Left ventricle myocardium superior (tissue), 1 donor: ENCODE data around the gene CAMK1G. TPM values are rescaled to one million over a fixed set of nuclear protein-coding genes. Genes with fewer than 3 reads are reported as not detected.
A peak's percentile ranks its signal among the peaks of the same experiment; 100 is the strongest.

ENCODE experiments used
- ATAC-seq: fragments of 200-7000 bp; cut with Tn5 transposase; one replicate; pipeline ENCODE4 v1.9.1; 2020; ENCODE audit warnings: mild to moderate bottlenecking, moderate library complexity
- DNase-seq: peaks from one replicate; pipeline ENCODE4 v3.0.0-alpha.2; 2020
- intact Hi-C: fragments of 100-400 bp; cut with micrococcal nuclease; formaldehyde crosslinking; loops from one replicate; pipeline ENCODE4 v1.11.0; 2022
- long read RNA-seq: library from polyadenylated mRNA; unstranded; transcript quantifications from one replicate; pipeline ENCODE4 v2.0.0, GENCODE V29; 2021
- total RNA-seq: library from RNA; stranded (reverse); fragmentation: NEBNext Ultra II Directional; extraction: Animal tissue kit (Norgen Biotek cat#: 25700); gene quantifications from one replicate; pipeline ENCODE4 v1.2.1, GENCODE V29; 2021
- donor health status: DM: no; HTN: yes; CAD: no; lungs with severe emphysema.

Gene CAMK1G
- total RNA-seq, result not detected
- long read RNA-seq, result 0 reads

DNA sequence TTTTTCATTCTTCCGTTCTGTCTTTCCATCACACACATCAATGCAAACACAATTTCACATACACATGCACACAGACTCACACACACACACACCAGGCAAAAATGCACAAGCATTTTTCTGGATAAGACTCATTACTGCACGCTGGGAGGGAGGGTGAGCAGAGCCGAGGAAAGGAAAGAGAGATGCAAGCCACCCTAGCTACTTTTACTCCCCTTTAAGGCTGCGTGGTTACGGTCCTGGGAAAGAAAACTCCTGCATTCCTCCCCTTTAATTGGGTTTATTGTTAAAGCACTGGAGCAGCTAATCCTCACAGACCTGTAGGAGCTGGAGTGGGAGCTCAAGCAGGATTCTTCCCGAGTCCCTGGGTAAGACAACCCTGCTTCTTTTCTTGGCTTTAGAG, at the start of gene CAMK1G:
Gene CAMK1G, plus strand, starts transcription at position 307 of the 400 bp plus-strand sequence. CDS start 11,270 bp downstream, outside the sequence.
- ATAC-seq (no peak), DNase-seq (no peak)
- intact Hi-C loops, result no loop called here

DNA sequence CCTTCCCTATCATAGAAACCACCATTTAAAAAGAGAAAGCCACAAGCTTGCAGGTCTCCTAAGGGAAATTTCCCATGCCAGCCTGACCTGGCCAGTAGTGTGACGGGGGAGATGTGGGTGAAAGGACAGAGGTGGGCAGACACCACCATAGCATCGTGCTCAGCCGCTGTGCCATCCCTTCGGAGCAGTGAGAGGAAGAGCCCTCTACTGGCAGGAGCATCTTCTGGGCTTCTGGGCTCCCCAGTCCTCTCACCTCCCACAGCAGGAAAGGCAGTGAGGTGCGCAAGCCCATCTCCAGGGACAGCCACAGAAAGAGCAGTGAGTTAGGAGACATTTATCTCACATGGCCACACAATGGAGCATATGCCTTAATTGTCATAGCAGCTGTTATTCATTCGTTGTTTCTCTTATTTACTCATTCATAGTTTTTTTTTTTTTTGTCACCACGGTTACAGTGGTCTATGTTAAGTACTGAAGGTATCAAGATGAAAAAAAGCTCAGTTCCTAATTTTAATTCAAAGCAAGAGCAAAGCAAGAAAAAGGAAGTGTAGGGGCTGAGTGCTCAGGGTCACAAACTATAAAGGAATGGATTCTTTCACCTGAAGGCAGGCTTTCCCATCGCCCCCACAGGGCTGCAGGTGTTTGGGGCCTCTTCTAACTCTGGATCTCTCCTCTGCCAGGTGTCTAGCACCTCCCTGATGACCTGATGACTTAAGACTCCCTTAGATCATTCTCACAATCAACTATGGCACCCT, 48.8 kb upstream of the CAMK1G start:
- intact Hi-C loops, result no loop called here
- ATAC-seq, result no peak
- DNase-seq, result no peak

DNA sequence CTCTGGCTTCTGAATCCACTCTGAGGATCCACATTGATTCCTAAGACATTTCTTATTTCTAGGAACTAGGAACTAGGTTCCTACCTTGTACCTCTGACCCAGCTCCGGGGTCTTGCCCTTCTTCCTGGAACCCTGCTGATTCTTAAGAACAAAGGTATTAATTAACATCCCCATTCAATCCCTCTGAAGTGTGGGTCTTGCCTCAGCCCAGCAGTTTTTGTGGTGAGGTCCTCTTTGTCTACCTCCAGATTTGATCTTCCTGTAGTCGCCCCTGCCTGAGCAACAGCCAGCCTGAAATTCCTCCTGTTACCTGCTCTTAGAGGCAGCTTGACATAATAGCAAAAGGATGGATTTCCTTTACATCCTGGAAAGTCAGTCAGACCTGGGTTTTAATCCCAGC, 46.7 kb upstream of the CAMK1G start:
- DNase-seq, result no peak
- intact Hi-C loops, result no loop called here
- no peak for ATAC-seq

DNA sequence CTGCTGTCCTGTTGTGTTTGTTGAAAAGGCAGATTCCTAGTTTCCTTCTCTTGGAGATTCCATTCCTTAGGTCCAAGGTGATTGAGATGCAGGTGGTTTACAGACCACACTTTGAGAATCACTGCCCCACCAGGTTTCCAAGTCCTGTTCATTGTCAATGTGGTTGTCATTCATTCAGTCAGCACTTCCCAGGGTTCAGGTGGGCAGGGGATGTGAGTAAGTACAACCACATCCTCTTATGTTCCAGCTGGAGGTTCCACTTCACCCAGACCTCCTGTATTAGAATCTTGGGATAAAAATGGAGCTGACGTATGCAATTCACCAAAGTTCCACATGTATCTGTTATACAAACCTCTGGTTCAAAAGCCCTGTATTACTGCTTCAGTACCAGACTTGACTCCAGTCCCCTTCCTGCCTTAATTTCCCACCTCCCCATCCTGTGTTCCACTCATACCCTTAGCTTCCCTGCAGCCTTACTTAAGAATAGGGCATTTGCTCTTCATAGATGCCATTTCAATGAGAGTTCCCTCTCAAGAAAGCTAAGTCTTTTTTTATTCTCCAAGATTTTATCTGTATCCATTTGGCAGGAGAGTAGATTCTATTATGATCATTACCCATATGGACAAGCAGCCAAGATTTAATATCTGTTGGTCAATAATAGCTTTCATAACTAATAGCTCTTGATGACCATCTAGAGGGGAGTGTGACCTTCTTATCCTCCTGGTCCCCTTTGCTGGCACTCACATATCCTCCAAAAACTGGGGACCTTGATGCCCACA, 46.0 kb upstream of the CAMK1G start:
- ATAC-seq, result no peak
- DNase-seq, result no peak
- intact Hi-C loops, result no loop called here

DNA sequence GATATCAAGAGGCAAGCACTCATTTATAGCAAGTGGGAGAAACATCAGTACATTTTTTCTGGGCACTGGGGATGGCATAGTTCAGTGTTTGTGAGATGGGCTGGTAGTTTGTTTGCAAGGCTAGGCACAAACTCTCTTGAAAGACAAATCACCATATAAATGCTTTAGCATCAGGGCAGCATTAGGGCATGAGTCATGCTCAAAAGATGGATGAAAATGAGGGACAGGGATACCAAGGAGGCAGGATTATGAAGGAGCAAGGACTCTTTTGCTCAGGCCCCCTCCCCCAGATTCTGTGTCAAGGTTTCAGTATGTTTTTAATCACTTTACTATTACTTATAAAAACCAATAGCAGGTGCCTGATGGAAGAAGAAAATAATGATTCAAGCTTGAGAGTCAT, 43.9 kb upstream of the CAMK1G start:
- intact Hi-C loops, result no loop called here
- DNase-seq, result no peak
- ATAC-seq, result no peak

DNA sequence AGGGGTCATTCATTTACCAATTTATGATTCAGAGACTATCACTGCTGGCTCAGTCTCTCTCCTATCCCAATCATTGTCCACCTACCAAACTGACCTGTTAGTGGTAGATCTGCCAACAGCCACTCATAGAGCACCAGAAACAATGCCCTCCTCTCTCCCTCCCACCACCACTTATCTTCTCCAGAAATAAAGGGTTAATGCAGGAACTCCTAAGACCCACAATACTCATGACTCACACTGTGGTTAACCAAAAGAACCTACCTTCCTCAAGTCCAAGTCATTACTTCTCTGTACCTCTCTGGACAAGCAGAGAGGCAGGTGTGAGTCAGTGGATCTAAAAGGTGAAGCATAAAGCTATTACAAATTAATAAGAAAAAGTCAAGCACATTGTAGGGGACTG, 40.9 kb upstream of the CAMK1G start:
- ATAC-seq, result no peak
- no peak for DNase-seq
- intact Hi-C loops, result no loop called here

DNA sequence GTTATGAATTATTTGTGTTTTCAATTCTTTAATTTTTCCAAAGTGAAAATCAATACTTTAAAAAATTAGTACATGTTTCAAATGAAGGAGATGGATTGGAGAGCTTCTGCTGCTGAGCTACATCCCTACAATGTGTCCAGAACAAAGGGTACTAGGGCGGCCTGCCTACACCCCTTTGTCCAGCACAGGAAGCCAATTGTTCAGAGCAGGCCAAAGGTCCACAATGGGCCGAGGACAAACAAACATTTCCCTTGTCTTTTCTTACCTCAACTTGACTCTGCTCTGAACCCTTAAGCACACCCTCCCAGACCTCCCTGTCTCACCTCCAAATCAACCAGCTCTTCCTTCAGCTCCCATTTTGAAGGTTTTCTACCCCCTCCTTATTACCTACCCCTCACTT, 39.4 kb upstream of the CAMK1G start:
- ATAC-seq, result peak; percentile 33
- intact Hi-C loops, result no loop called here

DNA sequence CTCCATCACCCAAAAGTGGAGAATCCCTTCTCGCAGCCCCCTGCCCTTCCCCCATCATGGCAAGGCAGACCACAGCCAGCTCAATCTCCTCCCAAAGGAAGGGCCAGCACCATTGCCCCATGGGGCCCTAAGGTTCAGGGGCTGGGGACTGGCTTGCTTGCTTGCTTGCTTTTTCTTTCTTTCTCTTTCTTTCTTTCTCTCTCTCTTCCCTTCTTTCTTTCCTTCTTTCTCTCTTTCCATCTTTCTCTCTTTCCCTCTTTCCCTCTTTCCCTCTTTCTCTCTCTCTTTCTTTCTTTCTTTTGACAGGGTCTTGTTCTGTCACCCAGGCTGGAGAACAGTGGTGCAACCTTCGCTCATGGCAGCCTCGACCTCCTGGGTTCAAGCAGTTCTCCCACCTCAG, 38.1 kb upstream of the CAMK1G start:
- DNase-seq (no peak), ATAC-seq (no peak)
- intact Hi-C loops, result no loop called here

More for the DNA sequence above, 39.4 kb upstream of the CAMK1G start:
- no peak for DNase-seq

DNA sequence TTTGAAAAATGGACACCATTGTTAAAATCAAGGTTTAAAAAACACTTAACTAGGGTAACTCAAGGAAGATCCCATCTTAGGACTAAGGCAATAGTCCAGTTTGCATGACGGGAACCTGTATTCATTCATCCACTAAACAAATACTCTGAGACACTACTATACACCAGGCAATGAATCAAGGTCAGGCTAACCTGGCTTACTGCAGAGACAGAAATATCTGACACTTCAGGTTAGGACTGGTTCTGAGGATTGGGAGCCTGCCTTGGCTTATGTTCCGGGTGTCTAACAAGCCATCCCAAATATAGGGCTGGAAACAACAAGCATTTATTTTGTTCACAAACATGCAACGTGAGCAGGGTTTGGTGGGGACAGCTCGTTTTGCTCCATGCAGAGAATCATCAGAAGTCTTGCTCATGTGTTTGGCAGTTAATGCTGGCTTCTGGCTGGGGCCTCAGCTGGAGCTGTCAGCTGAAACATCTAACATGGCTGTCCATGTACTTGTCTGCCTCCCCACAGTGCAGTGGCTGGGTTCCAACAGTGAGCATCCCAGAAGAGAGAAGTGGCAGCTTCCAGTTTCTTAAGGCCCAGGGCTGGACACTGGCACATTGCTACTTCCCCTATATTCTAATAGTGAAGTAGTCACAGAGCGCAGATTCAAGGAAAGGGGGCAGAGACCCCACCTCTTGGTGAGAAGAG, 37.0 kb upstream of the CAMK1G start:
- DNase-seq (no peak), ATAC-seq (no peak)
- intact Hi-C loops, result no loop called here

DNA sequence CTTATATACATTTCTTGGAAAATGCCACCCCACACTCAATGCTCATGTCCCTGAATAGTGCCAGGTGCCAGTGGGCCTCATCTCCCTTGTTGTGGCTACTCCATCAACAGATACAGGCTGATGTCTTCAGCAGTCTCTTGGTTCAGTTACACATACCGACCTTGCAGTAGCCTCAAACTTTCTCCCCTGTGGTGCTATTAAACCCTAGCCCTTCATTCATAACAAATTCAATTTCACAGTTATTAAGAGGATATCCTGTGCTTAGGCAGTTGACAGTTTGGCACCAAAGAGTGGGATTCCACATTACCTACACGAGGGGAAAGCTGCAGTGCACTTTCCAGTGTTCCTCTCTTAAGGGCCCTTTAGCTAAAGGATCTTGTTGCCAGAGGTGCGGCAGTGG, 35.9 kb upstream of the CAMK1G start:
- intact Hi-C loops, result no loop called here
- ATAC-seq, result no peak

DNA sequence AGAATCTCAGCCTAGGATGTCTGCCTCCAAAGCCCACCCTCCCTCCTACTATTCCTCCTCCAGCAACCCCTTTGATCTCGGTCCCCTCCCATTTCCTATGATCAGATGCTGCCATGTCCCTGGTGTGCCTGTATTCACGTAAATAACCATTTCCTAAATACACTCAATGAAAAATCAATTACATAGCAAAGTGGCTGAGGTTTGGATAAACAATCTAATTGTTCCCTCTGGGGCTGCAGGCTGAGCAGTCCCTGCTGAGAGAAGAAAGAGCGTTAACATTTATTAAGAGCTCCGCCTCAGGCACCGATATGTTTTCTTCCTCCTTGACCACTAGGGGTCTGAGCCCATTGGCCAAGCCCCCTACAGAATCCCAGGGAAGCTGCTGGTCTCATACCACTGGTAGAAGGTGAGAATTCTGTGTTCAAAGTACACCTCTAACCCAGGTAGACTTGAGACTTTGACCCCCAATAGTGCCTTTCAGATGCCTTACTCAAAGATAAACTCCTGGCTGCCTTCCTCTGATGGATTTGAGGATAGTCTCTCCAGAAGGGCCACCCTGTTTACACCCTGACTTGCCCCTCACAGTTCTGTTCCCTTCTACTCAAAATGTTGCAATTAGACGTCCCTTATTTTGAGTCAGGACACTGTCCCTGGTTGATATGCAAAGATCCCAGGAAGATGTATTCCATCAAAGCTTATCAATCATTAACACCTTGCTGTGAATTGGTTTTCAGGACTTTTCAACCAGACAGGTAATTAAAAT, 33.9 kb upstream of the CAMK1G start:
- intact Hi-C loops, result no loop called here
- no peak for ATAC-seq
- DNase-seq, result no peak

More for the DNA sequence above, 35.9 kb upstream of the CAMK1G start:
- DNase-seq, result no peak

DNA sequence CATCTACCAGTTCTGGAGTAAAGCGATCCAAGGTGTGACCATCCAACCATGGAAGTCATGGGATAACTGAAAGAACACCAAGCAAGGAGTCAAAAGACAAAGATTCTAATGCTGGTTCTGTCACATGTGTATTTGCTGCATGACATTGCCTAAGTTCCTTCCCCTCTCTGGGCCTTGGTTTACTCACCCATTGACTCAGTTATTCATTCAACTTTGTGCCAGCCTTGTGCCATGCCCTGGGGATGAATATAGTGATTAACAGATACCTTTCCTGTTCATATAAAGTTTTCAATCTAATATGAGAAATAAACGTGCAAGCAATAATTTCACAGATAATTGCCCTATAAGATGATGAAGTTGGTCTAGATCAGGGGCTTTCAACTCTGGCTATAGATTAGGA, 33.0 kb upstream of the CAMK1G start:
- DNase-seq (no peak), ATAC-seq (no peak)
- intact Hi-C loops, result no loop called here

DNA sequence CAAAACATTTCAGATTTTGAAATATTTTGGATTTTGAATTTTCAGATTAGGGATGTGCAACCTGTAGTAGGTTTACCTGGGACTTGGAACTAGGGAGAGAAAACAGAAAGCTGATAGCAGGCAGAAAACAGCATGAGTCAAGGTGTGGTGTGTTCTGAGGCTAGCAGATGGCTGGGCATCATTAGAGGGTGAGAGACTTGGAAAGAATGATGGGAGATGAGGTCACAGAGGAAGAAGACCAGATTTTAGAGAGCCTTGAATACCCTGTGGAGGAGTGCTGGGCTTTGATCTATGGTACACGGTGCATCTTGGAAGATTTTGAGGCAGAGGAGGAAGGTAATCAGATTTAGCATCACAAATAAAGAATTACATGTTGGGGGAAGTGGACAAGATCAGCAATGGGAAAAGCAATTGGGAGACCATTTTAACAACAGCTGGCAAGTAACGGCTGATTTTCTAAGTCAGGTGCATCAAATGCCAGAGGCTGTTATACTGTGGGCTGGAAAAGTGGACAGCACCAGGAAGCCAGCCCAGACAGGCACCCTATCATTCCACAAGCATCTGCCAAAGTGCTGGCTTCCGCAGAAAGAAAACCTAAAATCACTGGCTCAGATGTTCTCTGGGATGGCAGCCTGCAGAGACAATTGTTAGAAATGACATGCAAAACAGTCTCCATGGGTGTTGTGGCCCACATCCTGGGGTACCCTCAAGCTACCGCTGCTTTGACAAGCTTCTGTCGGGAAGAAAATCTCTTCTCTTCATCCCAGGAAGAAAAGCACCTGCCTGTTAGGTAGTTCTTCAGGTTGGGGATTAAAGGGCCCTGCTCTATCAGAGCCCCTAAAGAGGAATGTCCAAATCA, 30.9 kb upstream of the CAMK1G start:
- DNase-seq (no peak), ATAC-seq (no peak)
- intact Hi-C loops, result no loop called here

DNA sequence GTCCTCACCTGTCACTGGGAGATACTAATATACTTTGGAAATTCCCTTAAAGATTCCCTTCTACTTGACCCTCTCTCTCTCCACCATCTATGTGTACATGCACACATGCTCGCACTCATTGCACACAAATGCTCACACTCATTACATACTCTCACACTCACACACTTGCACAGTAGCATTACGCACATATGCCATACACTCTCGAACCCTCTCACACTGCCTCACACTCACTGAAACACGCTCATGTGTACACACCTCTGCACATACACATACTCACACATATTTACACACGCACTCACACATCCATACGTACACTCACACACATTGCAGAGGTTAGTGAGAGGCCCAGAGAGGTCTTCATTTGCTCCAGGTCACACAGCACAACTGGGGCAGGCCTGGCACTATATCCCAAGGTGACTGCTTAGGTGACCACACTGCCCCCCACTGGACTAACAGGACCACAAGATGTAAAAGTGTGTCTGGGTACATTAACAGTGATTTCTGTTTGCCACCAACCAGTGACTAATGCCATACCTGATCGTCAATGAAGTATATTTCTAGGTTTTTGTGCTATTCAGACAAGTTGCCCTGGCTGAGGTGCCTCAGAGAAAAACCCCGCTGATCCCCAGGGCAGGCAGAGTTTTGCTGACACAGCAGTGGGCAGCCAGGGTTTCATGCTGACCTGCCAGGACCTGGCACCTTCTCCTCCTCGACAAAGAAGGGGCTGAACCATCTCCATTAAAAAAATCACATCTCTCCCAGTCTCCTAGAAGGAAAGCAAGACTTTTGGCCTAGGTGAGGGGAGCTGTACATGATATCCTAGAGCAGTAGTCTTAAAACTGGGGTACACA, 28.5 kb upstream of the CAMK1G start:
- ATAC-seq (no peak), DNase-seq (no peak)
- intact Hi-C loops, result no loop called here

DNA sequence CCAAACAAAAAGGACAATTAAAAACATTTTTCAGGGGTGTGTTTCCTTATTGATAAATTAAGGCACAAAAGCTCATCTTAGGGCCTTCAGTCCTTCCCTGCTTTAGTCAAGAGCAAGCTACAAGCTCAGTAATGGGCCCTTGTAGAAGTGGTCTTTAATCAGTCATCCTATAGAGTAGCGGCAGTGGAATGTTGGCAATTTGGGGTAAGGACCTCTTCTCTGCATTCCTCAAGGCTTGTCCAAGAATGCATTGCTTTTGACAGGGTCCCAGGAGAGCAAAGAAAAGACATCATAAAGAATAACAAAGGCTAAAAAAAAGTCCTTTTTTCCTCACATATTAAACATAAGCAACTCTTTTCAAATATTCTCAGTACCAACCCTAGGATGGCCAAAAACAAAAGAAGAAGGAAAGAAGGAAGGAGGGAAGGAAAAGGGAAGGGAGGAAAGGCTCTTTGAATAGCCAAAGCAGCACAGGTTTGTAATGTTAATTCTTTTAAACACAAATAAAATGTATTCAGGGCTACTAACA, 27.3 kb upstream of the CAMK1G start:
- DNase-seq (no peak), ATAC-seq (no peak)
- intact Hi-C loops, result no loop called here

DNA sequence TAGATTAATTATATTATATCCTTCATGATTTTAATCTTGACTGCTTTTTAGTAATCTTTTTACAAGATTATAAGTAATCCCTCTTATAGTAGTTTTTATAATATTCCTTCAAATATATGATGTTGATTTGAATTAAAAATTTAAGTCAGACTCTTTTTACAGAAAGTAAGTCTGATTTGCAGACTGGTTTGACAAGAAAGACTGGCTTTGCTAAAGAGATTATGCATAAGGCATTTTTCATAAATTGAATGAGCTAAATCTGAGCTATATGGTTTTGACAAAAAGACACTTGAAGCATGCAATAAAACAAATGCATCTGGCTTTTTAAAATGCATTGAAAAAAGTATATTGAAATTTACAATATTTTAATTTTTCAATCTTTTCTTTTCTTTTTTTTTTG, 26.3 kb upstream of the CAMK1G start:
- DNase-seq (no peak), ATAC-seq (no peak)
- intact Hi-C loops, result no loop called here

DNA sequence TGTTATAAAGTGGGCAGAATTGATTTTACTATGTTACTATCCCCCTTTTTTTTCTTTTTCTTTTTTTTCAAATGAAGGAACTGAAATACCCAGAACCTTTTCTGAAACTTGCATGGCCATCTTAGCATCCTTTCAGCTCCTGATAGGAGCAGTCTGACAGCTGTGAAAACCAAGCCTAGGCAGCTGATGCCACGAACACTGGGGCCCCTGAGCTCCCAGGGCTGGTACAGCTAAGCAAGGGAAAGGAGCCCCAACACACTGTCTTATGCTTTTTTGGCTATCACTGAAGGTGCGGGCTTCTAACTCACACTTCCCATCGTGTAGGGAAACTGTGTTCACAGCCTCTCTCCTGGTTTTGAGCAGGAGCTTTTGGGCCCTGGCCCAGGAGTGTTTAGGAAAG, 23.0 kb upstream of the CAMK1G start:
- intact Hi-C loops, result no loop called here
- DNase-seq (no peak), ATAC-seq (no peak)
